EL (cell line): ENCODE measurements around the gene AASS.

Experiments used
- DNase-seq: peaks from one replicate; pipeline ENCODE4 v3.0.0-alpha.2; 2016

AASS gene

DNA sequence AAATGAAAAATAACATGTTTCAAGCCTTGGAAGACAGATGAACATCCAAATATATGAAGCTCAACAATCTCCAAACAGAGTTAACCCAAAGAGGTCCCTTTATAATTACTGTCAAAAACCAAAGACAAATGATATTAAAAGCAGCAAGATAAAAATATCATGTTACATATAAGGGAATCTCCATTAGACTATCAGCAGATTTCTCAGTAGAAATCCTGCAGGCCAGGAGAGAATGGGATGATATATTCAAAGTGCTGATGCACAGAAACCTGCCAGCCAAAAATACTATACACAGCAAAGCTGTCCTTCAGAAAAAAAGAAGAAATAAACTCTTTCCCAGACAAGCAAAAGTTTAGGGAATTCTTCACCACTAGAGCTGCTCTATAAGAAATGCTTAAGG lies 41.0 kb downstream of the AASS start:
- no peak for DNase-seq

DNA sequence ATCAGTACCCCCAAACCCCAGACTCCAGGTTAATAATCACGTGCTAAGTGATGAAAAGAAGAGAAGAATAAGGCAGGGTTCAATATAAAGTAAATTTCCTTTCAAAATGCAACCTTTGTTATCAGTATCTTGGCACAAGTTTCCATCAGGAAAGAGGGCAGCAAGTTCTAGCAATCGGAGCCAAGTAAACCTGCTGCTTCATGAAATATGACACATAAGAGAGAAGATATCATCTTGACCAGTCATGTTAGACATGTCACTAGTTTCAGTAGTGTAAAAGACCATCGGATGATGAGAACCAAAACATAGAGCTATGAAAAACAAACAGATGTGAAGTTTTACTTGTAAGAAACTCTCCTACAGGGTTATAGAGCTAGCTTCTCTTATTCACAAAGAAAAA lies 44.0 kb downstream of the AASS start:
- no peak for DNase-seq

GRCh38 chr7:122095642-122096041 lies 48.4 kb downstream of the AASS start:
- DNase-seq = no peak

GRCh38 chr7:122094549-122094948 lies 49.5 kb downstream of the AASS start:
- no peak for DNase-seq

- peak; percentile 63 for DNase-seq
Measured at GRCh38 chr7:122092964-122093797, 50.9 kb downstream of the AASS start.

GRCh38 chr7:122082670-122083069 lies 61.4 kb downstream of the AASS start:
- no peak for DNase-seq

DNA sequence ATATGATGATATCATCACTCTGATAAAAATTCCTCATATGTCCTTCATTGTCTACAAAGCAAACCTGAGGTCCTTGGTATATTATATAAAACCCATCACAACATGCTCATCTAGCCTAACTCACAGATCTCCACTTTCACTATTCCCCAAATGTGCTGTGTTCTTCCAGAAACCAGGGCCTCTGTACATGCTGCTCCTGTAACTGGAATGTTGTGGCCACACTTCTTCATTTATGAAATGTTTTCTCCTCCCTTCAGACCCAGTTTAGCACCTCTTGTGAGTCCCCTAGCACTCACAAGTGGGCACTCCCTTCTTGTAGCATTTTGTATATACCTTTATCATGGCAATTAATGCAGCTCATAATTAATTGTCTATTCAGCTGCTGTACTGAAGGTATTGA lies 61.9 kb downstream of the AASS start:
- DNase-seq = no peak

GRCh38 chr7:122073635-122074034 lies 70.4 kb downstream of the AASS start:
- no peak for DNase-seq

DNA sequence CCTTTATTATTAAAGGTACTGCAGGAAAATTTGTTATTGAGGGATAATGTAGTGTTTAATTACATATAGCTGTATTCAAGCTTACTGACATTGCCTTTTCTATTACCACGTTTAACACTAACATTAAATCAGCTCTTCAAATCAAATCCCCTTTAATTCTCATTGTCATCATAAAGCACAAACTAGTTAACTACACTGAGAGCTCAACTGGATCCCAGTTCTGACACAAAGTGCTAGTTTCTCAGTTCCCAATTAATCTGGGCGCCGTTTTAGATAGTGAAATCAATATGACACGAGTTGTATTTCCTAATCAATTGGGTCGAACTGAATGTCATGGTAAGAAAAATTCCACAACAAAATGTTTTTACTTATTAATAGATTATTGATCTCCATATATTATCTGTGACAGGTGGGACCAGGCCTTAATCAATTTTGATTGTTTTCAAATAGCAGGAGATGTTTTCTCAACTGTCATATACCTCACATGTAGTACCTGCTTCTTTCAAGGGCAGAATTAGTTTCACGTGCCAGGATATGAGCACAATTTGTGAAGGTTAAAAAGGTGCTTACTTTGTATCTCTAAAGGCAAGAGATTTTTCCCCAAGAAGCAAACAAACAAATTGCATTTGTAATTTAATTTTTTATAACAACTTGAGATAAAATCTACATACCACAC lies 71.0 kb downstream of the AASS start:
- no peak for DNase-seq

DNA sequence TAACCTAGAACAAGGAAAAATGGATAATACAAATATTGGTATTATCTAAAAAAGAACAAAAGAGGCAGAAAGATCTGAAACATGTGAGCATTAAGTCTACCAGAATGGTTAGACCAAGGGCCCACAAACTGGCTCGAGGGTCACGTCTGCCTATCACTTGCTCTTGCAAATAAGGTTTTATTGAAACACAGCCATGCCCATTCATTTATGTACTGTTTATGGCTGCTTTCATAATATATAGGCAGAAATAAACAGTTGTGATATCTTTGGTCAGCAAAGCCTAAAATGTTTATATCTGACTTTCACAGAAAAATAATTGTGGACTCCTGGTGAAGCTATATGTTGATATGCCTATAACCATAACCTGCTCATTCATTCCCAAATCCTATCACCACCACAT lies 71.8 kb downstream of the AASS start:
- no peak for DNase-seq

DNA sequence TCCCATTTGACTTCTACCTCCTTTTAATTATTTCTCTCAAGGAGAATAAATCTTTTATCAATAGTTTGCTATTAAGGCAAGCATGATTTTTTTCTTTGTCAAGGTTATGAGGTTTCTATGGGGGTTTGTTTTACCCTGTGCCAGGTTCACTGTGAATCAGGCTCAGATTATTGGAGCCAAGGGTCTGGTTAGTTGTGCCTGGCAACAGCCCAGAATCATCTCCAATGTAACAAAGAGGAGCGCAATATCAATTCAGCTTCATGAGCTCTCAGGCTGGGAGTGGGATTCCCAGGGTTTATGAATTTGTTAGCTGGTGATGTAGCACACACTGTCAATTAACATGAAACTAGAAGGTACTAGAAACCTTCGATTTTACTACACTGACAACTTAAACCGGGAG lies 73.2 kb downstream of the AASS start:
- no peak for DNase-seq

- no peak for DNase-seq
Measured at GRCh38 chr7:122070062-122070461, 74.0 kb downstream of the AASS start.

- DNase-seq = no peak
Measured at GRCh38 chr7:122068999-122069398, 75.0 kb downstream of the AASS start.

DNA sequence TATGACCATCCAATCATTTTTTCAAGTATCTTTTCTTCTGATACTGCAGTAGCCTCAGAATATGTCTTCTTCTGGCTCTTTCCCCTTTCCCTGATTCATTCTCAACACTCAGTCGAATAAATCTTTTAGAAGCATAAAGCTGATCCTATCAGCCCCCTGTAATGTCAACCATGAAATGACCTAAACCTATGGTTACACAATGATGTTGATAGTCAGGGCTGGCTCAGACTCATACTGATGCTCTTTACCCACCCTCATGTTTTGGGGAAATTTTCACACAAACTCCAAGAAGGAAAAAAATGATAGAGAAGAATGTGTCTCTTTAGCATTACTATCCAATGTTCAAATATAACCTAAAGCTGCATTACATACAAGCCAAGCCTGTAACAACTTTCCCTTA lies 76.0 kb downstream of the AASS start:
- DNase-seq = no peak

DNA sequence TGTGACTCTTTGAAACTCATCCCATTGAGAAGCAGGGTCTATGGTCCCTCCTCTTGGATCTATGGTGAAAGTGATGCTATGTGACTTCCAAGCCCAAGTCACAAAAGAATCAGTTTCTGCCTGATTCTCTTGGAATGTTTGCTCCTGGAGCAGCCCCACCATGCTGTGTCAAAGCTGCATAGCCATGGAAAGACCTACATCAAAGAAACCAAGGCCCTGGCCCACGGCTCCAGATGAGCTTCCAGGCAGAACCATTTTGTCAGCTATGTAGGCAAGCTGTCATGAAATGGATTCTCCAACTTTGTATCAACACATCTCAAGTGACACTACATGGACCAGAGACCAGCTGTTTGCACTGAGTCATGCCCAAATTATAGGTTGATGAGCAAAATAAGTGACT lies 77.0 kb downstream of the AASS start:
- DNase-seq = no peak

- no peak for DNase-seq
Measured at GRCh38 chr7:122064971-122065370, 79.1 kb downstream of the AASS start.

GRCh38 chr7:122063146-122063545 lies 80.9 kb downstream of the AASS start:
- DNase-seq = no peak

- DNase-seq = no peak
Measured at GRCh38 chr7:122059542-122059941, 84.5 kb downstream of the AASS start.

GRCh38 chr7:122056977-122057376 lies 87.1 kb downstream of the AASS start:
- DNase-seq = no peak

DNA sequence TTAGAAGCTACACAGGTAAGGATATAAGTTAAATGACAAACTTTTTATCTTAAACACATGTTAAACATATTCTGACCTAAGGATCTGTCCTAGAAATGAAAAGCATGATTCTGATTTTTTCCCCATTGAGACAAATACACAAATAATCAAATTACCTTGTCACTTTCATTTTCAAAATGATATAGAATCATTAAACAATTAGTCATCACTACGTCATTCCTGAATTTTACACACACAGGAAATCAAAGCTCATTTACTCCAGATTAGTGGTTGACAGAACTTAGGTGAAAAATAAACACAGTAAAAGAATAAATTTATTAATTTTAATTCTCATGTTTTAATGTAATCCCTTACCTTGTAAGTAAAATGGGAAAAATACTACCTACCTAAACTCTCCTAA lies 89.0 kb downstream of the AASS start:
- no peak for DNase-seq

- DNase-seq = no peak
Measured at GRCh38 chr7:122054393-122054792, 89.7 kb downstream of the AASS start.

GRCh38 chr7:122046402-122046801 lies 97.6 kb downstream of the AASS start:
- no peak for DNase-seq

- DNase-seq = no peak
Measured at GRCh38 chr7:122040147-122040546, 103.9 kb downstream of the AASS start.

- peak; percentile 0 for DNase-seq
Measured at GRCh38 chr7:122038904-122039303, 105.1 kb downstream of the AASS start.

DNA sequence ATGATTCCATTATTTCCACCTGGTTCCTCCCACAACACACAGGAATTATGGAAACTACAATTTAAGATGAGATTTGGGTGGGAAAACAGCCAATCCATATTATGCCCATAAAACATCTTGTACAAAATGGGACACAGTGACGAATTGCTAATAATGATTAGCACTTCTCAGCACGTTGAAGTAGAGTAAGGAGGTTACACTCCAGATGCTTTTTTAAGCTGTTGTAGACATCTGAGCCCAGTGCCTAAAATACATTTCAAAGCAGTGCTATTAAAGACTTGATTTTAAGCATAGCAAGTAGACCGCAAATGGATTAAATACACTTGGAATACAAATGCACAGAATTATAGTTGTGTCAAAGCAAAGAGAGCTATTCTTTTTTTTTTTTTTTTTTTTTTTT lies 105.9 kb downstream of the AASS start:
- no peak for DNase-seq
